Measurements from ENCODE around the gene BMAL2. TPM values are rescaled to one million over a fixed set of nuclear protein-coding genes. Genes with fewer than 3 reads are reported as not detected.
A peak's percentile ranks its signal among the peaks of the same experiment; 100 is the strongest.

BMAL2 gene, protein sequence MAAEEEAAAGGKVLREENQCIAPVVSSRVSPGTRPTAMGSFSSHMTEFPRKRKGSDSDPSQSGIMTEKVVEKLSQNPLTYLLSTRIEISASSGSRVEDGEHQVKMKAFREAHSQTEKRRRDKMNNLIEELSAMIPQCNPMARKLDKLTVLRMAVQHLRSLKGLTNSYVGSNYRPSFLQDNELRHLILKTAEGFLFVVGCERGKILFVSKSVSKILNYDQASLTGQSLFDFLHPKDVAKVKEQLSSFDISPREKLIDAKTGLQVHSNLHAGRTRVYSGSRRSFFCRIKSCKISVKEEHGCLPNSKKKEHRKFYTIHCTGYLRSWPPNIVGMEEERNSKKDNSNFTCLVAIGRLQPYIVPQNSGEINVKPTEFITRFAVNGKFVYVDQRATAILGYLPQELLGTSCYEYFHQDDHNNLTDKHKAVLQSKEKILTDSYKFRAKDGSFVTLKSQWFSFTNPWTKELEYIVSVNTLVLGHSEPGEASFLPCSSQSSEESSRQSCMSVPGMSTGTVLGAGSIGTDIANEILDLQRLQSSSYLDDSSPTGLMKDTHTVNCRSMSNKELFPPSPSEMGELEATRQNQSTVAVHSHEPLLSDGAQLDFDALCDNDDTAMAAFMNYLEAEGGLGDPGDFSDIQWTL
- 1 to 10 TPM; 2.2 to 3.9 (median 3.6) TPM for total RNA-seq
- long read RNA-seq, donor 1, partial matches to known transcripts = 0 of 4 reads
- long read RNA-seq, donor 1, other reads (novel, unspliced or antisense) = 2 of 4 reads
- long read RNA-seq, donor 2 = 0 reads

DNA sequence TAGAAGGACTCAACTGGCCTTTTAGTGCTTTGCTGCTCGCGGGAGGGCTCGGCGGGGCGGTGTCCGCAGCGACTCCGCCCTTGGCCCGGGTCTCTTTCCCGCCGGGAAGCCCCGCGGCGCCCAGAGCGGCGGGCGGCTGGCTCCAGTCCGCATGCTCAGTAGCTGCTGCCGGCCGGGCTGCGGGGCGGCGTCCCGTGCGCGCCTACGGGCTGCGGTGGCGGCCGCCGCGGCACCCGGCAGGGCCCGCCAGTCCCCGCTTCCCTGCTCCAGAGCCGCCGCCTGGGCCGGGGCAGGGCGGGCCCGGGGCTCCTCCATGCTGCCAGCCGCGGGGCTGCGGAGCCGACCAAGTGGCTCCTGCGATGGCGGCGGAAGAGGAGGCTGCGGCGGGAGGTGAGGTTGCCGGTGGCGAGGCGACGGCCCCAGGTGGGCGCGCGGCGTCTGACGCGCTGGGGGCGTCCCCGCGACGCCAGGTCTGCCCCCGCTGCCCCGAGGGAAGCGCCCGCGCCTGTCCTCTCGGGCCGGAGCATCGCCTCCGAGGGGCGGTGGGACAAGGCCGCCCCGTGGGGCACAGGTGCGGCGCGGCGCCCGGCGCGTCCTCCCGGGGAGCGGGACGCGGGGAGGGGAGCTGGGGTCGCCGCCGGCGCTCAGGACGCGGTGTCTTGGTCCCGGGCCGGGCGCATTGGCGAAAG is at the start of gene BMAL2:
Gene BMAL2, plus strand, starts transcription at position 123 of the 689 bp plus-strand sequence. Its CDS starts 237 bp downstream, at position 360.
- DNase-seq (peak; percentile 26 to 62 (median 54)), ATAC-seq (peak; percentile 75)
- H3K4me3 ChIP-seq = peak within 1 kb of the TSS; percentile 22
- TF ChIP-seq, protein P1, sequence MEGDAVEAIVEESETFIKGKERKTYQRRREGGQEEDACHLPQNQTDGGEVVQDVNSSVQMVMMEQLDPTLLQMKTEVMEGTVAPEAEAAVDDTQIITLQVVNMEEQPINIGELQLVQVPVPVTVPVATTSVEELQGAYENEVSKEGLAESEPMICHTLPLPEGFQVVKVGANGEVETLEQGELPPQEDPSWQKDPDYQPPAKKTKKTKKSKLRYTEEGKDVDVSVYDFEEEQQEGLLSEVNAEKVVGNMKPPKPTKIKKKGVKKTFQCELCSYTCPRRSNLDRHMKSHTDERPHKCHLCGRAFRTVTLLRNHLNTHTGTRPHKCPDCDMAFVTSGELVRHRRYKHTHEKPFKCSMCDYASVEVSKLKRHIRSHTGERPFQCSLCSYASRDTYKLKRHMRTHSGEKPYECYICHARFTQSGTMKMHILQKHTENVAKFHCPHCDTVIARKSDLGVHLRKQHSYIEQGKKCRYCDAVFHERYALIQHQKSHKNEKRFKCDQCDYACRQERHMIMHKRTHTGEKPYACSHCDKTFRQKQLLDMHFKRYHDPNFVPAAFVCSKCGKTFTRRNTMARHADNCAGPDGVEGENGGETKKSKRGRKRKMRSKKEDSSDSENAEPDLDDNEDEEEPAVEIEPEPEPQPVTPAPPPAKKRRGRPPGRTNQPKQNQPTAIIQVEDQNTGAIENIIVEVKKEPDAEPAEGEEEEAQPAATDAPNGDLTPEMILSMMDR (IDR thresholded peaks at IDR 0.05) = no peak
- intact Hi-C loops (cut with DNase I, micrococcal nuclease) = no loop called here
- H3K4me1 ChIP-seq (ENCODE audit: low read depth) = peaks cover 6% of the 10 kb centered on the region
- no peaks in the 10 kb centered on the region for H3K9me3 ChIP-seq
- no peaks in the 10 kb centered on the region for H3K36me3 ChIP-seq (ENCODE audit: low read depth)

DNA sequence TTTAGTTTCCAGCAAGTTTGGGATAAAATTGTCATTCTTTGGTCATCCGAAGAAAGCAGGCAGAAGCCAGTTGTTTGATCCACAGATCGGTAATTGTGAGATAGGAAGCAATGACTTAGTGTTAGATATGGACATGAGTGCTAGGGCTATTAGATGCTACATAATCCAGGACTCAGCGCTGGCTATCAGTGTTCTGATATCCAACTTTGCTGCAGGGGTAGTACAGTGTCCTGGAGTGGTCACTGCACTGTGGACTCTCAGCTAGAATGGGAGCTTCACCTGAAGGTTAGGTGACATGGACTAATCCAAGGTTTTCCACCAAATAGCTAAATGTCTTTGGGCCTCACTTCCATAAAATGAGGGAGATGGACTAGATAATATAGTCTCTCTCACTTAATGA is 48.6 kb upstream of the BMAL2 start:
- H3K4me1 ChIP-seq (ENCODE audit: low read depth) = peaks cover 14% of the 10 kb centered on the region
- TF ChIP-seq, protein P1 (IDR thresholded peaks at IDR 0.05) = no peak
- DNase-seq = no peak
- intact Hi-C loops (cut with DNase I, micrococcal nuclease) = no loop called here
- no peaks in the 10 kb centered on the region for H3K9me3 ChIP-seq
- no peak overlapping the region for H3K4me3 ChIP-seq
- ATAC-seq = no peak
- no peaks in the 10 kb centered on the region for H3K36me3 ChIP-seq (ENCODE audit: low read depth)

DNA sequence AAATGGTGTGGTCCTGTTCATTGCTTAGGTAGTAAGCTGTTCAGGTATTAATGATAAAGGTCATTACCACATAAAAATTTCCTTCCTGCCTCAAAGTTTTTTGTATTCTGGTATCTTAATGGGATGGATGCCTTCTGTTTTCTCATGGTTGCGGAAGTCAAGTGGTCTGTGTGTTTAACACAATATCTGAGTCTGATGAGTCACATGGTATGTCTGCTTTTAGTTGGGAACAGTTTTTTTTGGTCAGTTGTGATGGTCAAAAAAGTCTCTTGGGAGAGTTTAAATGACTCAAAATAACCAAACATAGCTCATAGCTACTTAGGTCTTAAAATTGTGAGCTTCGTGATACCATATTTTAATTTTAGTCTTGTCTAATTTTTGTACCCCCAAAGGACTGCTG is 47.9 kb upstream of the BMAL2 start:
- Histone ChIP-seq H3K36me3 (ENCODE audit: low read depth) (no peaks in the 10 kb centered on the region), H3K9me3 (no peaks in the 10 kb centered on the region), H3K4me3 (no peak overlapping the region), H3K4me1 (ENCODE audit: low read depth) (peaks cover 13% of the 10 kb centered on the region)
- TF ChIP-seq, protein P1 (IDR thresholded peaks at IDR 0.05) = no peak
- intact Hi-C loops (cut with DNase I, micrococcal nuclease) = no loop called here
- no peak for DNase-seq
- no peak for ATAC-seq

DNA sequence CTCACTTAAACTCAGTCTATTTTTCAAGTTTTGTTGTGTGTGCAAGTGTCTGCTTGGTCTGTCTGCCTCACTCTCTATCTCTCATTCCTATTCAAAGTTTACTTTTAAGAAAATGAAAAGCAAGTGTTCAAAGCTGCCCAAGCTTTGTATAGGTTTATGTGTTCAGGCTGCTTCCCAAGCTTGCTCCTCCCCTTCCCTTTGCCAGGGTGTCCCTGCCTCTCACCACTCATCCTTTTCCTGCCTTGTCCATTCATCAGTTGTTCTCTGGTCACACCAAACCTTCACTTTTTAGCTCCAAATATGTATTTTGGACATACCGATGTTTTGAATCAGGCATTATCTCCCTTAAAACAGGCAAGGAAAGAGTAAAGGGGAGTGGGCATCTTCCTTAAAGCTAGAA is 47.2 kb upstream of the BMAL2 start:
- intact Hi-C loops (cut with DNase I, micrococcal nuclease) = no loop called here
- Histone ChIP-seq H3K36me3 (ENCODE audit: low read depth) (no peaks in the 10 kb centered on the region), H3K9me3 (no peaks in the 10 kb centered on the region), H3K4me3 (no peak overlapping the region), H3K4me1 (ENCODE audit: low read depth) (peaks cover 14% of the 10 kb centered on the region)
- DNase-seq (no peak), ATAC-seq (no peak)
- TF ChIP-seq, protein P1 (IDR thresholded peaks at IDR 0.05) = no peak

DNA sequence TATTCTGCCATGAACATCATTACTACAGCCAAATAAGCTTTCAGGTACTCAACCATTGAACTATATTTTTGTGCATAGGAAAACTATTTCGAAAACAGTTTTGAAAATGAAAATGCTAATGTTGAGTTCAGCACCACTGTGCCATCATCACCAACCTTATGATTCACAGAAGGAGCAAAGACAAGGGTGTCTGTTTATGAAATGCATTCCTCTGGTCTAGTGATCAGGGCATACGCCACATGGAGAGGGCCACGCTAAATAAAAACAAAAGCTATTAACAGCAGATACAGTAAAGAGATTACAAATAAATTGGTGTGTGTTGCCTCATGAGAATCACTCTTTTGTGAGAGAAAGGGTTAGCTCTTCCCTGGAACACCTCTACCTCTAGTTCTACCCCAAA is 43.2 kb upstream of the BMAL2 start:
- DNase-seq = no peak
- Histone ChIP-seq H3K36me3 (ENCODE audit: low read depth) (no peaks in the 10 kb centered on the region), H3K9me3 (no peaks in the 10 kb centered on the region), H3K4me3 (no peak overlapping the region), H3K4me1 (ENCODE audit: low read depth) (peaks cover 37% of the 10 kb centered on the region)
- intact Hi-C loops (cut with DNase I, micrococcal nuclease) = no loop called here
- TF ChIP-seq, protein P1 (IDR thresholded peaks at IDR 0.05) = no peak
- no peak for ATAC-seq
